RWPE2 (cell line): Measurements from ENCODE around the gene EHMT2.
A peak's percentile ranks its signal among the peaks of the same experiment; 100 is the strongest.

Experiments used
- ATAC-seq: fragments of 200-7000 bp; cut with Tn5 transposase; 3 replicates; pipeline ENCODE4 v1.9.1; 2021; ENCODE audit warnings: low read depth
- DNase-seq: peaks from one replicate; pipeline ENCODE4 v3.0.0-alpha.2; 2020; ENCODE audit warnings: low spot score
- H3K27ac ChIP-seq: fragments of 450-650 bp; 2 replicates; pipeline ENCODE4 v1.5.1; 2017; ENCODE audit warnings: mild to moderate bottlenecking; ENCODE audit not compliant: poor library complexity, severe bottlenecking
- H3K27me3 ChIP-seq: fragments of 250-450 bp; sonication (Bioruptor Pico); 2 replicates; pipeline ENCODE4 v1.5.1; 2021; ENCODE audit warnings: mild to moderate bottlenecking, moderate library complexity; ENCODE audit not compliant: insufficient read depth, poor library complexity, severe bottlenecking
- H3K36me3 ChIP-seq: fragments of 250-450 bp; sonication (Bioruptor Pico); 2 replicates; pipeline ENCODE4 v1.5.1; 2020; ENCODE audit warnings: low read depth, mild to moderate bottlenecking, moderate library complexity
- H3K4me1 ChIP-seq: fragments of 250-450 bp; sonication (Bioruptor Pico); 2 replicates; pipeline ENCODE4 v1.5.1; 2021; ENCODE audit warnings: mild to moderate bottlenecking, moderate library complexity; ENCODE audit not compliant: insufficient read depth, poor library complexity, severe bottlenecking
- H3K4me3 ChIP-seq: fragments of 250-450 bp; sonication (Bioruptor Pico); 2 replicates; pipeline ENCODE4 v1.5.1; 2021; ENCODE audit warnings: mild to moderate bottlenecking, moderate library complexity; ENCODE audit not compliant: severe bottlenecking
- H3K9me3 ChIP-seq: fragments of 250-450 bp; sonication (Bioruptor Pico); 2 replicates; pipeline ENCODE4 v1.5.1; 2021; ENCODE audit warnings: mild to moderate bottlenecking, moderate library complexity; ENCODE audit not compliant: severe bottlenecking
- CTCF ChIP-seq: fragments of 450-650 bp; IDR thresholded peaks from one replicate; pipeline ENCODE4 v1.5.1; 2017; ENCODE audit warnings: mild to moderate bottlenecking, moderate library complexity; ENCODE audit not compliant: poor library complexity, severe bottlenecking

The EHMT2 gene

GRCh38 chr6:31899882-31900722 lies 2.6 kb upstream of the EHMT2 start:
- no peak for DNase-seq
- Histone ChIP-seq H3K4me3 (no peak overlapping the region), H3K9me3 (no peaks in the 10 kb centered on the region), H3K36me3 (peaks cover 10% of the 10 kb centered on the region), H3K27ac (no peak overlapping the region), H3K27me3 (no peaks in the 10 kb centered on the region), H3K4me1 (peaks cover 4% of the 10 kb centered on the region)
- ATAC-seq = no peak
- TF ChIP-seq CTCF = no peak

GRCh38 chr6:31899215-31899614 lies 1.7 kb upstream of the EHMT2 start:
- peaks cover 19% of the 10 kb centered on the region for H3K36me3 ChIP-seq
- no peak overlapping the region for H3K4me3 ChIP-seq
- H3K27ac ChIP-seq = no peak overlapping the region
- no peaks in the 10 kb centered on the region for H3K27me3 ChIP-seq
- no peak for ATAC-seq
- peaks cover 4% of the 10 kb centered on the region for H3K4me1 ChIP-seq
- no peaks in the 10 kb centered on the region for H3K9me3 ChIP-seq
- DNase-seq = no peak
- TF ChIP-seq CTCF = no peak

GRCh38 chr6:31898383-31899011 lies 999 bp upstream of the EHMT2 start:
- Histone ChIP-seq H3K4me1 (peaks cover 4% of the 10 kb centered on the region), H3K9me3 (no peaks in the 10 kb centered on the region), H3K27ac (peak overlapping the region; percentile 58), H3K27me3 (no peaks in the 10 kb centered on the region), H3K36me3 (peaks cover 23% of the 10 kb centered on the region), H3K4me3 (peak overlapping the region; percentile 67)
- peak; percentile 43 for ATAC-seq
- no peak for DNase-seq
- TF ChIP-seq CTCF = no peak

- TF ChIP-seq CTCF = no peak
- H3K9me3 ChIP-seq = no peaks in the 10 kb centered on the region
- peaks cover 4% of the 10 kb centered on the region for H3K4me1 ChIP-seq
- H3K4me3 ChIP-seq = peak overlapping the region; percentile 67
- peaks cover 38% of the 10 kb centered on the region for H3K36me3 ChIP-seq
- H3K27ac ChIP-seq = peak overlapping the region; percentile 58
- no peak for ATAC-seq
- DNase-seq = no peak
- no peaks in the 10 kb centered on the region for H3K27me3 ChIP-seq
Measured at GRCh38 chr6:31896856-31897611, 464 bp downstream of the EHMT2 start.
